MM.1S (cell line): ENCODE results near the gene SNCA.

Source experiments
- EZH2 ChIP-seq: fragments of 300-600 bp; sonication (generic); optimal IDR thresholded peaks from 2 replicates; pipeline ENCODE3; 2017; ENCODE audit warnings: low read depth, mild to moderate bottlenecking, antibody characterized with exemption, low read length, mixed read lengths
- EZH2phosphoT487 ChIP-seq: fragments of 300-600 bp; sonication (generic); IDR thresholded peaks from 2 replicates; pipeline ENCODE4 v1.6.1; 2018; ENCODE audit warnings: antibody characterized with exemption, low read length
- TF ChIP-seq, protein P1 (sequence below): fragments of 300-600 bp; sonication (generic); IDR thresholded peaks from 2 replicates; pipeline ENCODE4 v1.5.1; 2016; ENCODE audit warnings: antibody characterized with exemption, low read length, mixed read lengths

- TF ChIP-seq EZH2 (no peak), EZH2phosphoT487 (no peak)
- TF ChIP-seq, protein P1, sequence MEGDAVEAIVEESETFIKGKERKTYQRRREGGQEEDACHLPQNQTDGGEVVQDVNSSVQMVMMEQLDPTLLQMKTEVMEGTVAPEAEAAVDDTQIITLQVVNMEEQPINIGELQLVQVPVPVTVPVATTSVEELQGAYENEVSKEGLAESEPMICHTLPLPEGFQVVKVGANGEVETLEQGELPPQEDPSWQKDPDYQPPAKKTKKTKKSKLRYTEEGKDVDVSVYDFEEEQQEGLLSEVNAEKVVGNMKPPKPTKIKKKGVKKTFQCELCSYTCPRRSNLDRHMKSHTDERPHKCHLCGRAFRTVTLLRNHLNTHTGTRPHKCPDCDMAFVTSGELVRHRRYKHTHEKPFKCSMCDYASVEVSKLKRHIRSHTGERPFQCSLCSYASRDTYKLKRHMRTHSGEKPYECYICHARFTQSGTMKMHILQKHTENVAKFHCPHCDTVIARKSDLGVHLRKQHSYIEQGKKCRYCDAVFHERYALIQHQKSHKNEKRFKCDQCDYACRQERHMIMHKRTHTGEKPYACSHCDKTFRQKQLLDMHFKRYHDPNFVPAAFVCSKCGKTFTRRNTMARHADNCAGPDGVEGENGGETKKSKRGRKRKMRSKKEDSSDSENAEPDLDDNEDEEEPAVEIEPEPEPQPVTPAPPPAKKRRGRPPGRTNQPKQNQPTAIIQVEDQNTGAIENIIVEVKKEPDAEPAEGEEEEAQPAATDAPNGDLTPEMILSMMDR = no peak
Observed at GRCh38 chr4:89800012-89800516, 36.9 kb downstream of the SNCA start.
